ENCODE results near the gene SLC22A7. TPM values are rescaled to one million over a fixed set of nuclear protein-coding genes. Genes with fewer than 3 reads are reported as not detected.
A peak's percentile ranks its signal among the peaks of the same experiment; 100 is the strongest.
"Not testable (repeated sequence)": the region's sequence is repeated elsewhere in the genome, so short reads cannot be mapped to it uniquely, and the experiment has no call there.

SLC22A7 gene
- total RNA-seq, 1 donor from 2014 or later = not detected

DNA sequence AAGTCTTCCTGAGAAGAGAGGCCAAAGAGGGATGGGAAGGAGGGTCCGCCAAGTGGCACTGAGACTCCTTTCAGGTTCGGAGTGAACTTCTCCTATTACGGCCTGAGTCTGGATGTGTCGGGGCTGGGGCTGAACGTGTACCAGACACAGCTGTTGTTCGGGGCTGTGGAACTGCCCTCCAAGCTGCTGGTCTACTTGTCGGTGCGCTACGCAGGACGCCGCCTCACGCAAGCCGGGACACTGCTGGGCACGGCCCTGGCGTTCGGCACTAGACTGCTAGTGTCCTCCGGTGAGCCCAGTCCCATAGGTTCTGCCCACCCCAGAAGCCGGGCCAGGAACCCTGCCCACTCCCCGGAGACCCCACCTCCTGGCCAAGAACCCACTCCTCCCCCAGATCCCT, 4.1 kb downstream of the SLC22A7 start:
- no peak for DNase-seq

DNA sequence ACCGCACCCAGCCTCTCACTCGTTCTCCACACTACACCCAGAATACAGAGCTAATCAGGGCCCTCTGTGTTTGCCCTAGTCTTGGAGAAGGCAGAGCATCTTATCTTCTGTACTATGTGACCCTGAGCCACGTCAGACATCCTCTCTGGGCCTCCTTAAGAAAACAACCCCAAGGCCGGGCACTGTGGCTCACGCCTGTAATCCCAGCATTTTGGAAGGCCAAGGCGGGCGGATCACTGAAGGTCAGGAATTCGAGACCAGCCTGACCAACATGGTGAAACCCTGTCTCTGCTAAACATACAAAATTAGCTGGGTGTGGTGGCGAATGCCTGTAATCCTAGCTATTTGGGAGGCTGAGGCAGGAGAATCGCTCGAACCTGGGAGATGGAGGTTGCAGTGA, 4.9 kb downstream of the SLC22A7 start:
- DNase-seq = not testable (repeated sequence)

DNA sequence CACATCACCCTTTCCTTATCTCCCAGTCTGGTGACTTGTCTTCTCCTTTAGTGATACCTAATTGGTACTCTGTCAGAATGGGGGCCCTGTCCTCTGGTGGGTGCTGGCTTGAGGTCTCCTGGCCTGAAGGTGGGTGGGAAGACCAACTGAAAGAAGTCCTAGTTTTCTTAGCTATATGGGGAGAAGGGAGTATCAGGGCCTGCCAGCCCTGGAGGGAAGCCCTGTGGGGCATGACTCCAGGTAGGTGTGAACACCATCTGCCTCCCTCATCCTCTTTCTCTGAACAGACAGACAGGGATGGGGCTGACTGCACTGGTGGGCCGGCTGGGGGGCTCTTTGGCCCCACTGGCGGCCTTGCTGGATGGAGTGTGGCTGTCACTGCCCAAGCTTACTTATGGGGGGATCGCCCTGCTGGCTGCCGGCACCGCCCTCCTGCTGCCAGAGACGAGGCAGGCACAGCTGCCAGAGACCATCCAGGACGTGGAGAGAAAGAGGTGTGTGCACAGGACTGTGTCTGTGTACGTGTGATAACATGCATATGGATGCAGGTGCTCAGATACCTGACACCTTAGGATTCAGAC, 5.8 kb downstream of the SLC22A7 start:
- no peak for DNase-seq

DNA sequence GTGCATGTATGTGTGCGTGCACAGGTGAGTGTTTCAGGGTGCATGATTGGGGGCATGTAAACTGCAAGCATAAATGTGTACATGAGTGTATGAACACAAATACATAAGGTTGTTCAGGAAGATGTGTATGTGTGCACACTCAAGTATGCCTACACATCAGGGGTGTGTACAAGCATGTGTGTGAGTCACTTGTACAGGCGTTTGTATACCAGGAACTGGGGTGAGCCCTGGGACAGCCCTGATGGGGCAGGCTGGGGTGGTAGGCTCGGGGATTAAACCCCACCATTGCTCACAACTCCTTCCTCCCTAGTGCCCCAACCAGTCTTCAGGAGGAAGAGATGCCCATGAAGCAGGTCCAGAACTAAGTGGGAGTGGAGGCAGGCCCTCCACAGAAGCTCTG, 6.3 kb downstream of the SLC22A7 start:
- no peak for DNase-seq

DNA sequence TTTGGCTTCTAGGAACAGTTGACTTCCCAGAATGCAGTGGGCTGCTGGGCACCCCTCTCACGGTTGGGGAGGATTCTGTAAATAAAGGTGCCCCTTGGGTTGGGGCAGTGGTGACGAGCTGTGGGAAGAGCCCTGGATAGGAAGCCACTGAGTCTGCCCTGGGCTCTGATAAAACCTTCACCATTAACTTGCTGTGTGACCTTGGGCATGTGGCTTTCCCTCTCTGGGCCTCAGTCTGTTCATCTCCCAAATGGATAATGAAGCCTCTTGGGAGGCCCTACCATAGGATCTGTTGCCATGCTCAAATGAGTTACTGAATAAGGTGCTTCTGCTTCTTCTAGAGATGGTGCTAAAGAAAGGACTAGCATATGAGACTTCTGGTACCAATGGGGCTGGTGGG, 6.8 kb downstream of the SLC22A7 start:
- DNase-seq = no peak

DNA sequence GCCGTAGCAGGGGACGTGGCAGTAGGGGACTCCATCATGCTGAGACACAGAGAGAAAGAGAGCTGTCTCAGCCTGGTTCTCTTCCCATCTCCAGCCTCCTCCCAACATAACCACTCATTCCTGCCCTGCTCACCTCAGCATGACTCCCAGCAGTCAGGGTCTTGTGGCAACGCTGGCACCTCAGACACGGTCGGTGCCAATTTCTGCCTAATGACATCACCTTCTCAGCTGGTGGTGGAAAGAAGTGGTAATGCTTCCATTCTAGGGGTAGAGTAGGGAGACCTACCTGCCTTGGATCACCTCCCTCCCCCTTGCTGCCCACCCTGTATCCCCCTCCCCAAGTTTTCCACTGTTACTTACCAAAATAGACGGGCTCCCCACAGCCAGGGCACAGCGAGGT, 8.0 kb downstream of the SLC22A7 start:
- no peak for DNase-seq

DNA sequence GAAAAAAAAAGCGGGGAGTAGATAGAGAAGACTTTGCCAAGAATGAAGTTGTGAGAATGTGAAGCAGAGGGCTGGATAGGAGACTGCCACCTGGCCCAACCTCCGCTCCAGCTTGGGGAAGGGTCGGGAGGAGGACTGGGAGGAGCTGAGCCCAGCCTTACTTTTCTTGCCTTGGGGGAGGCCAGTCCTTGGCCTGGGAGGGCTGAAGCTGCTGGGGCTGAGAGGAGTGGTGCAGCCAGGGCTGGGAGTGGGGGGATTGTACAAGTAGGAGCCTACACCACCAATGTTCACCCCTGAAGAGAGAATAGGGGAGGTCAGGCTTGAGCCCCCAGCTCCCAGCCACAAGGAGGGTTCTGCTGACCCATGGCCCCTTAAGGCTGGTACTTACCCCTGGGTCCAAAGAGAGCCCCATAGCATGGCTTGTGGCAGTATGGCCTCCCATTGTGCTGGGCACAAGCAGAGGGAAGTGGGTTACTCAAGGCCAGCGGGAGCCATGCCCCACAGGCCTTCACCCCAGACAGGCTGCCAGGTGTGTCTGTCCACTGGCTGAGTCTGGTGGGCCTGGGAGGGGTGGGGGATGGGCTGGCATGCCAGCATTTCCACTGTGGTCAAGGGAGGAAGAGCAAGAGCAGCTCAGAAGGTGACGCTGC, 9.5 kb downstream of the SLC22A7 start:
- DNase-seq = no peak

DNA sequence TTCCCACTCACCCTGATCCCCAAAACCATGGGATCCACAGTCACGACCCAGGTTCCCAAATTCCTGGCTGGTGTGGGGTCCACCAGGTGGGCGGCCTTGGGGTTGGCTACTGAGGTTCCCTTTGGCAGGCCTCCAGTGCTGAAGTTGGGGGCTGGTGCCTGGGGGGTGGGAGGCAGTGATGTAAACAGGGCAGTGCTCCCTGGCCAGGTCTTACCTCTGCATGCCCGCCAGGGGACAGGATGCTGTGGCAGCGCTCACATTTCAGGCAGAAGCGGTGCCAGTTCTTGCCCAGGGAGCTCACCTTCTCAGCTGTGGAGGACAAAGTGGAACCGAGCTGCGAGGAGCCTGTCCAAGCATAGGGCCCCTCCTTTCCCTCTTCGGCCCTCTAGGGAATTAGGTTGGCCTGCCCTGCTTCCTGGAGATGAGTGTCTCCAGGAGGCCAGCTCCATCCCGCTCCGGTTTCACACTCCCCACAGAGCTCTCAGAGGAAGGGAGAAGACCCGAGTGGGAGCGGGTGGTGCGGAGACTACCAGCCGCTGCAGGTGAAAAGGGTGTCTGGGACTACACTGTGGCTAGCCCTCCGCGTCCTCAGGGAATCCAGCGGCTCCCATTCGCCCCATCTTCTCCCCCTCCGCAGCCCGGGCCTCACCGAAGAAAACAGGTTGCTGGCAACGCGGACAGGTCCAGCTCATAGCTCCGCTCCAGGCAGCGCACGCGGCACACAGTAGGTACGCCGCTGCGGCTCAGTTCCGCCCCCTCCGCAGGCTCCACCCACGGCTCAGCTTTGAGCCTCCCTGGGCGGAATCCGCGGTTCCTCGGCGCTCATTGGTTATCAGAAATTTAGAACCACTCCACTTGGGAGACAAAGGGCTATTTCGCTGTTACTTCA, 10.3 kb downstream of the SLC22A7 start, which contains the start of gene CRIP3:
CRIP3 (minus strand) TSS at position 726 of the 889 bp plus-strand sequence; CDS start at position 692, 34 bp downstream.
- DNase-seq = peak; percentile 52

DNA sequence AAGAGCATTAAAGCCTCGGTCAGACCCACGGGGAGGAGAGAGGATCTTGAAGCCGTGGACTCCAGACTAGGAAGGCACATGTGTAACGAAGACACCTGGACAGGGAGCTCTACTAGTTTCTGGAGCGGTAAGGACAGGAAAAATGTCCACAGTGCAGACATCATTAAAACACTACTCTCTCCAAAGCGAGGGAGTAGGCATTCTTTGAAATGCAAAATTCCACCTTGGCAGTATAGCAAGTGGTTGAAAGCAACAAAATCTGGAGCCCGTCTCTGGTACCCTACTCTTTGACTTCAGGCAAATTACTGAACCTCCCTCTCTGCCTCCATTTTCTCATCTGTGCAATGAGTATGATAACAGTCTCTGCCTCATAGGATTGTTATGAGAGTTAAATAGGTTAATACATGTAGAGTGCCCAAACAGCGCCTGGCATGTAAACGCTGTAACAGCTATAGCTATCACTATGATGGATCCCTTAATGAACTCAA, 11.0 kb downstream of the SLC22A7 start:
- DNase-seq = no peak

DNA sequence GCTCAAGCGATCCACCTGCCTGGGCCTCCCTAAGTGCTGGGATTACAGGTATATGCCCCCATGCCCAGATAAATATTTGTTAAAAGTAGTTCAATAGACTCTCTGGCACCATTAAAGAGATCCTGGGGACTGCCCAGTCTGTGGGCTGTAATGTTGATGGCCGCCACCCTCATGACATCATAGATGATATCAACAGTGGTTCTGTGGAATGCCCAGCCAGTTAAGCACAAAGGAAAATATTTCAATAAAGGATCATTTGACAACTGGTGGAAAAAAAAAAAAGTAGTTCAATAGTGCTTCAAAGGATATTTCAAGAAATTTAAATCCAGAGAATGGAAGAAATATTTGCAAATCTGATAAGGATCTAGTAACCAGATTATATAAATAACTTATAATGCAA, 12.1 kb downstream of the SLC22A7 start:
- DNase-seq = no peak

DNA sequence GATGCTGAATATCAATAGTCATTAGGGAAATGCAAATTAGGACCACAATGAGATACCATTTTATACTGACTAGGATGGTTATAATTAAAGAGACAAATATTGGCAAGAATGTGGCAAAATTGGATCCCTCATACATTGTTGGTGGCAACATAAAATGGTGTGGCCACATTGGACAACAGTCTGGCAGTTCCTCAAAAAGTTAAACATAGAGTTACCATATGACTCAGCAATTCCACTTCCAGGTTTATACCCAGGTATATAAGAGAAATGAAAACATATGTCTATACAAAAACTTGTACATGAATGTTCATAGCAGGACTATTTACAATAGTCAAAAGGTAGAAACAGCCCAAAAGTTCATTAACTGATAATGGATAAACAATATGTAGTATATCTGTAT, 12.6 kb downstream of the SLC22A7 start:
- no peak for DNase-seq

DNA sequence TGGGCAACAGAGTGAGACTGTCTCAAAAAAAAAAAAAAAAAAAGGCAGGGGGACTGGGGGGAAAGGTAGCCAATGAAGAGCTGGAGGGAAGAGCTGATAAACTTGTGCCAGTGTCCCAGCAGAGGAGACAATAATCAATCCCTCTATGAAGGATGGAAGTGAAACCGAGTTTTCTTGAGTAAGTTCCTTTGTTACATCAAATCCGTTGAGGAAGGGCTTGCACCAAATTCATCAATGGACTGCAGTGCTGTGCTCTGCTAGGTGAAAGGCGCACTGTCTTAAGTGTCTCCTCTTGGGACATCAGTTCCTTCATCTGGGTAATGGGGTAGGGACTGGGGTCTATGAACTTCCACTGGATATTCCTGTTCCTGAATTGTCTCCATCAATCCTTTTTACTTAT, 13.6 kb downstream of the SLC22A7 start:
- no peak for DNase-seq

DNA sequence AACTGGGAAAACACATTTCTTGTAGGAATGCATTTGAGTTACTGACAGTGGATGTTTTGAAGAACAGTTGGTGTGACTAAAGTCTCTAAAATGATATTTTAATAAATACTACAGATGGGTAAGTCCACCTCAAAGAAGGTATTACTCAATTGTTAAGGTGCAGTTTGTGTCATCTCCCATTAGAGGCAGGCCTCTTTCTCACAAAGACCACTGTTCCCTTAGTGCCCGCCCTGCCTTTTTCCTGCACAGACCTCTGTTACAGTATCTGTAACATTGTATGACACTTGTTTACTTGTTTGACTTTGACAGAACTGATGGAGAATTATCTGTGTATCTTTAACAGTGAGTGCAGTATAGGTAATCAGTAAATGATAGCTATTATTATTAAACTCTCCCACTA, 15.8 kb downstream of the SLC22A7 start:
- no peak for DNase-seq

DNA sequence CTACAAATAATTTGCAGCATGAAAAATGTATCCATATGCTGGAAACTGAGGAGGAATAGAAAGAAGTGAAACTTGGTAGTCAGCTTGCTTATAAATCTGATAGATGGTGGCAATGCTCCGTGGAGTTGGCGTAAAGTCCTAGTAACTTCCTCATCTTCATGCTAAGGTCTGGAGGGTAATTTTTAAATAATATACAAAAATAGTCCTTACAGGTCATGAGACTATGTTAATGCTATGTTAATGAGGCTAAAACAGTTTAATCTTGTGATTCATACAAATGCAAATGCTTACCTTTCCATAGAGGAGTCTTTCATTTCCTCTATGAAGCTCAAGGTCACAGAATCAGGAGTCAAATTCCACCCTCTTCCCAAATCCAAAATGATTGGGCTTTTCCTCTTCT, 20.0 kb downstream of the SLC22A7 start:
- no peak for DNase-seq

DNA sequence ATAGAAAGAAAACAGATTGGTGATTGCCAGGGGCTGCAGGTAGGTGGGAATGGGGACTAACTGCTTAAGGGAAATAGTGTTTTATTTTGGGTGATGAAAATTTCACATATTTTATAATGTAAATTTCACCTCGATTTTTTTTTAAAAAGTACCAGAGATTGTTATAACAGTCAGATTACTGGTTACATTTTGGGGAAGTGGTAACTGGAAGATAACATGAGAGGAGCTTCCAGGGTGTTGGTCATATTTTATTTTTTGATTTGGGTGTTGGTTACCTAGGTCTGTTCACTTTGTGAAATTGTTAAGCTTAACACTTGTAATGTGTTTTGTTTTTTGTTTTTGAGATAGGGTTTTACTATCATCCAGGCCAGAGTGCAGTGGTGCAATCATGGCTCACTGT, 27.8 kb downstream of the SLC22A7 start:
- no peak for DNase-seq

DNA sequence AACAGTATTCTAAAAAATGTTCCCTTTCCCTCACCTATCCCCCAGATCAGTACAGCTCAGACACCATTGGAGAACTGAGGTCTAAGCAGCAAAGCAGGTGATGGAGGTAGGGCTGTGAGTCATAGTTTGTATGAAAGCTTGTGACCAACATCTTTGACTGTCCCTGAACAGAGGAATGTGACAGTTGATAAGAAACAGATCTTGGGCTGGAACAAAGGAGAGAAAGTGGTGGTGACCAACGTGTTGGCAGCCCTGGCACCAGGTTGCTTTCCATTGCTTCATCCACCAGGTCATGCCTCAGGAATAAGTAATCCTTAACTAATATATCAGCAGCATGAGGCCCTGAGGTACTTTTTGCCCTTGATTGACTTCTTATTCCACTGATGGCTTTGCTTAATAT, 30.5 kb downstream of the SLC22A7 start:
- no peak for DNase-seq

DNA sequence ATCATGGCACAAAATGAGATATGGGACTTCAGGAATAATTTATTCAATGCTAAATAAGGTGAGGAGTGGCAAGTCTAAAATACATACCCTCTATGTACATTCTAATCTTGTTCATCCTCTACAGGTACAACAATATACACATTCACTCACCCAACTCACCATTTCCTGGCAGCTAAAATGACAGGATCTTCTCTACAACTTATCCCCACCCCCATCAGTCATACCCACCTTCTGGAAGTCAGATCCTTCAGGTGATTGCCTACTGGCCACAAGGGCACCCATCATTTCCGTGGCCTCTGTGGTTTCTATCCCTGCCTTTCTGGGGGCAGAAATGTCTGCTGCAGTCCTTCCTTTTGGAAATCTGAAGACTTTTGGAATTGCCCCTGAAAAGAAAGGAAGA, 33.4 kb downstream of the SLC22A7 start:
- no peak for DNase-seq

DNA sequence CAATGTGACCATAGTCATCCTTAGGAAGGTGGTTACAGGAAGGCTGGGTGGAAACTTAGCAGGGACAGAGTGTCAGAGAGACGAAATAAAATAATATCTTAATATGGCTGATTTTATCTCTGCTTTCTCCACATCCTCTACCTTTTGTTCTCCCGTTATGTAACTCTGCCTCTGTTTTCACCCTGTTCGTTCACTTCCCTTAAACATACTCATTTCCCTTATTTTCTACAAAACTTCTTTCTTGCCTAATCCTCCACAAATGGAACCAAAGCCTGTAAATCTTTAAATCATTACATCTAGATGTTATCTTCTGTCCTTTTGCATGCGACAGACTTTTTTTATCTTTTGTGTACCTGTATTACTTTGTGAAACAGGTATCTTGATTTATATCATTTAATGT, 33.8 kb downstream of the SLC22A7 start:
- no peak for DNase-seq

DNA sequence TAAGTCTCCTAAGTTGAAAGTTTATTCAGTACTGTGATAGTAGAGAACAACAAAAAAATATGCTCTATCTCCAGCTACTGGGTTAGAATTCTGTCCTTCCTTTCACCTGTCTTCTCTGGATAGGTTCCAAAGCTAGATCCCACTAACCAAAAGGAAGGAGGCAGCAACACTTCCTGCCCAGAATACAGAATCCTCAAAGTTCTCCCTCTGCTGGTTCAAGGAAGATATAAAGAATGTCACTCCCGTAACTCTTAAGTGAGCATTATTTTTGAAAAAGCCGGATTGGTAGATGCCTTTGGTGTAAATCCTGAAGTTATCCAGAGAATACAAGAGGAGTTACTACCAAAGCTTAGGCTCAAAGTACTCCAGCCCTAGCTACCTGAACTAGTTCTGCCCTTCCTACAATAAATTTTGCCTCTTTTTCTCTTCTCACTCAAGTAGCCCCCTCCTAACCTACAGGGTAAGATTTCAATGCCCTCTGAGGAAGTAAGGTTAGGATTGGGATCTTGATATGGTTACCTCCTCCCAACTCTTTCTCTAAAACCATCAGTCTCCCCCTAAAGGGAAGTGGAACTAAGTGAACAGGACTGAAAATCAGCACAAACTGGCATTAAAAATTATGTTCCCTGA, 36.5 kb downstream of the SLC22A7 start:
- DNase-seq = peak; percentile 85

DNA sequence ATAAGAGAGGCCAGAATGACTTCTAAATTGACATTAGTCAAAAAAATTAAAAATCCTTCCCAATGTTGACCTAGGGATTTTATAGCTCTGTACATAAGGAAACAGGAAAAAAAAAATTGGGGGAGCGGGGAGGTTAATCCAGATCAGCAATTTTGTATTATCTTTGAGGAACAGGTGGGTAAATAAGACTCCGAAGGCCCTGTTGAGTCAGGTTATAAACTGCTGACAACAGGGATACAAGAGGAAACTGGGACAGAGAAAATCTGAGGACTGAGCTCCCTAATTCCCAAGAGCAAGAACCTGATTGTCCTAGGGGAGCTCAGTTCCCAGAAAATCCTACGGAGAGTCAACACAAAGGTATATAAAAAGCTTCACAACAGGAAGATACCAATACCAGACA, 37.4 kb downstream of the SLC22A7 start:
- DNase-seq = no peak

DNA sequence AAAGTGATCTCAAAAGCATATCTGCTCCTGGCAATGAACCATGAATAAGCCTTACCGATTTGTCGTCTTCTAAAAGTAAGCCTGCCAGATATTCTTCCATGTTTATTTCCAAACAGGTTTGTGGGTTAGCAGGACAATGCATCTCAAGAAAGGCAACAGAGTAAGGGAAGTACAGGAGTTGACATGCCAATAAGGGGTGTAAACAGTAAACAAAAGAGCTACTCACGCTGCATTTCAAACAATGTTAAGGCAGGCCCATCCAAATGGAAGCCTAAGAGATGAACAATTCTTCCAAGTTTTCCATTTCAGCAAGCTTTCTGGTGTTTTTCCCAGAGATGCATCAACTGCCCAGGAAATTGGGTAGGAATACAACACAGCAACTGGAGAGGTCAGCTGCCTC, 38.3 kb downstream of the SLC22A7 start:
- no peak for DNase-seq

DNA sequence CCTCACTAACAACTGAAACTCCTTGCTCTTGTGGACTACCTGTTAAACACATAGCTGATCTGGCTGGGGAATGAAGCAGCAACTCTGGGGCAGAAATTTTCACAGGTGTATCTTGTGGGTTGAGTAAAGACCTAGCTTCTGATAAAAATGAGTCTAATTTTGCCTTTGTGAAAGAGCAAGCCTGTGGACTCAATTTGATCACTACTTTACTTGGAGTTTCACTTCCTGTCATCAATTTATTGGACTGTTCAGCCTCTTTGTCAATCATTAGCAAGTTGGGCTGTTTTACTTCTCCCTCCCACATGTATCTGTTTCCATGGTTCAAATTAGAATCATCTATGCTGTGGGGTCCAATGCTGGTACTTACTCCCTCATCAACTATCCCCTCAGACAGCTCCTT, 40.2 kb downstream of the SLC22A7 start:
- no peak for DNase-seq

DNA sequence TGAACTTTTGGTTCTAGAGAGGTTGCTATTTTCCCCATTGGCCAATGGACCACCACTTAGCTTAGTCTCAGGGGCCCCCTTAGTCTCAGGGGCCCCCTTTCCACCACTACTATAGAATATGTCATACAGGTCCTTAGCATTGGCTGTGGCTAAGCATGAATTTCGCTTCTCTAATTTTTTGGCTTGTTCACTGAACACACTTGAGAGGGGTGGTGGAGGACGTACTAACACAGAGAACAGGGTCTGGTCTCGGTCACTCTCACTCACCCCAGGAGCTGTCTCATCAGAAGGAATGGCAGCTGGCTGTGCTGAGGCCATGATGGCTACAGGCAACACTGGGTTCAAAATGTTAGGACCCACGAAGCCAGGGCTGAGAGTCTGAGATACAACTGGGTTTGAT, 41.1 kb downstream of the SLC22A7 start:
- DNase-seq = no peak

Measured in tongue (tissue), 2 donors.